IMR-90 (cell line): ENCODE measurements around the gene ADGRD1.

Experiments used
- CEBPB ChIP-seq: IDR thresholded peaks from 2 replicates; pipeline ENCODE4 v1.6.1; 2012; ENCODE audit warnings: low read depth, low read length, improper control_type of control experiment
- CHD1 ChIP-seq: IDR thresholded peaks from 2 replicates; pipeline ENCODE4 v1.6.1; 2012; ENCODE audit warnings: low read depth, low read length, improper control_type of control experiment
- CTCF ChIP-seq: conservative IDR thresholded peaks from 2 replicates; pipeline ENCODE4 v1.5.1; 2012; ENCODE audit warnings: mild to moderate bottlenecking, low read depth, low read length, improper control_type of control experiment
- ELK1 ChIP-seq: fragments of 150-350 bp; IDR thresholded peaks from 2 replicates; pipeline ENCODE4 v1.6.1; 2016; ENCODE audit warnings: low read depth, mild to moderate bottlenecking, low read length, moderate library complexity, borderline replicate concordance
- MAFK ChIP-seq: IDR thresholded peaks from 2 replicates; pipeline ENCODE4 v1.6.1; 2012; ENCODE audit warnings: low read depth, low read length, improper control_type of control experiment
- MXI1 ChIP-seq: IDR thresholded peaks from 2 replicates; pipeline ENCODE4 v1.6.1; 2012; ENCODE audit warnings: low read depth, mild to moderate bottlenecking, low read length, moderate library complexity, borderline replicate concordance
- POLR2A ChIP-seq: IDR thresholded peaks from 2 replicates; pipeline ENCODE4 v1.6.1; 2012; ENCODE audit warnings: mild to moderate bottlenecking, low read depth, low read length
- RAD21 ChIP-seq: IDR thresholded peaks from 2 replicates; pipeline ENCODE4 v1.6.1; 2012; ENCODE audit warnings: low read length, improper control_type of control experiment
- SMC3 ChIP-seq: fragments of 150-350 bp; IDR thresholded peaks from 2 replicates; pipeline ENCODE4 v1.6.1; 2016; ENCODE audit warnings: low read depth, mild to moderate bottlenecking, antibody characterized with exemption, low read length, moderate library complexity
- TF ChIP-seq, protein P1 (sequence below): fragments of 150-350 bp; IDR thresholded peaks from 2 replicates; pipeline ENCODE4 v1.6.1; 2017; ENCODE audit warnings: mild to moderate bottlenecking, antibody characterized with exemption, low read length, low read depth

DNA sequence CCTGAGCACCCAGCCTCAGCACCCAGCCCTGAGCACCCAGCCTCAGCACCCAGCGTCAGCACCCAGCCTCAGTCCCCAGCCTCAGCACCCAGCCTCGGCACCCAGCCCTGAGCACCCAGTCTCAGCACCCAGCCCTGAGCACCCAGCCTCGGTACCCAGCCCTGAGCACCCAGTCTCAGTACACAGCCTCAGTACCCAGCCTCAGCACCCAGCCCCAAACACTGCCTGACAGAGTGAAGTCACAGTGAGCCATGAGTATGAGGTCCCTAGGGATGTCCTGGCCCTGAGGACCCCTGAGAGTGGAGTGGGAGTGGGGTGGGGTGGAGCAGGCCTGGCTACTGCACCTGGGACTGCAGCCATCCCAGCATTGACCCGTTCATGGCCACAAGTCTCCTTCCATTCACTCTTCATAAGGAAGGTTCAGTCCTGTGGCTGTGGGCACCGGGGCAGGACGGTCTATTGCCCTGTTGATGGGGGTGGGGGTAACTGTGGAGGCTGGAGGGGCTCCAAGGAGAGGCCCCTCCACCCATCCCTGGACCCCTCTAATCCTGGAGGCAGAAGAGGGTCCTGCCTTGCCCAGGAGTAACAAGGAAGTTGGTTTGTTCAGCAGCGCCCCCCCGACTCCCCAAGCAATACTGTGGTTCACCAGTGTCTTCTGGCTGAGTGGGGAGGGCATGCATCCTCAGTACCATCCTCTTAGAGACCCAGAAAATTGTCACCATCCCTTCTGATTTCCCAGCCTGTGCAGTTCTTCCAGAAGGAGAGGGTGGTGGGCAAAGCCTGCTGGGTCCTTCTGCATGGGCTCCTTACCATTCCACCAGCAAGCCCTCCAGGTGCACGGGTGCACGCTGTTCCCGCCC lies 140.5 kb downstream of the ADGRD1 start:
- TF ChIP-seq CTCF, result no peak
- no peak for TF ChIP-seq RAD21
- TF ChIP-seq CHD1, result no peak
- TF ChIP-seq, protein P1, sequence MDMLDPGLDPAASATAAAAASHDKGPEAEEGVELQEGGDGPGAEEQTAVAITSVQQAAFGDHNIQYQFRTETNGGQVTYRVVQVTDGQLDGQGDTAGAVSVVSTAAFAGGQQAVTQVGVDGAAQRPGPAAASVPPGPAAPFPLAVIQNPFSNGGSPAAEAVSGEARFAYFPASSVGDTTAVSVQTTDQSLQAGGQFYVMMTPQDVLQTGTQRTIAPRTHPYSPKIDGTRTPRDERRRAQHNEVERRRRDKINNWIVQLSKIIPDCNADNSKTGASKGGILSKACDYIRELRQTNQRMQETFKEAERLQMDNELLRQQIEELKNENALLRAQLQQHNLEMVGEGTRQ, result no peak
- no peak for TF ChIP-seq MXI1
- no peak for TF ChIP-seq CEBPB
- no peak for TF ChIP-seq MAFK
- no peak for TF ChIP-seq POLR2A
- TF ChIP-seq ELK1, result no peak
- TF ChIP-seq SMC3, result no peak
